ENCODE measurements around the gene THAP6.
A peak's percentile ranks its signal among the peaks of the same experiment; 100 is the strongest.
"Not testable (repeated sequence)": the region's sequence is repeated elsewhere in the genome, so short reads cannot be mapped to it uniquely, and the experiment has no call there.

THAP6 gene

GRCh38 chr4:75514131-75514948 lies at the start of gene THAP6, which contains the start of gene RCHY1:
Gene THAP6 (plus strand): TSS chr4:75514473. CDS start chr4:75515453, 980 bp downstream.
Gene RCHY1 (minus strand): TSS chr4:75514403. CDS start chr4:75514286, 117 bp downstream.
- peak; percentile 91 to 92 for DNase-seq

GRCh38 chr4:75469896-75470295 lies 44.4 kb upstream of the THAP6 start:
- DNase-seq: no peak

- DNase-seq: no peak
Measured at GRCh38 chr4:75470738-75471137, 43.5 kb upstream of the THAP6 start.

- no peak for DNase-seq
Measured at GRCh38 chr4:75477201-75477600, 37.1 kb upstream of the THAP6 start.

- DNase-seq: no peak
Measured at GRCh38 chr4:75484190-75484589, 30.1 kb upstream of the THAP6 start.

- no peak for DNase-seq
Measured at GRCh38 chr4:75490155-75490554, 24.1 kb upstream of the THAP6 start.

- DNase-seq: no peak
Measured at GRCh38 chr4:75494563-75494962, 19.7 kb upstream of the THAP6 start.

GRCh38 chr4:75495476-75495875 lies 18.8 kb upstream of the THAP6 start:
- DNase-seq: no peak

- DNase-seq: no peak
Measured at GRCh38 chr4:75496406-75496805, 17.9 kb upstream of the THAP6 start.

- no peak for DNase-seq
Measured at GRCh38 chr4:75497133-75497532, 17.1 kb upstream of the THAP6 start.

- DNase-seq: no peak
Measured at GRCh38 chr4:75498041-75498440, 16.2 kb upstream of the THAP6 start.

GRCh38 chr4:75499900-75500299 lies 14.4 kb upstream of the THAP6 start:
- DNase-seq: no peak

GRCh38 chr4:75502671-75503070 lies 11.6 kb upstream of the THAP6 start:
- no peak for DNase-seq

- DNase-seq: no peak
Measured at GRCh38 chr4:75505630-75506029, 8.6 kb upstream of the THAP6 start.

GRCh38 chr4:75509592-75509991 lies 4.7 kb upstream of the THAP6 start:
- not testable (repeated sequence) for DNase-seq

- DNase-seq: no peak
Measured at GRCh38 chr4:75511841-75512240, 2.4 kb upstream of the THAP6 start.

- peak in 1 of 2 donors; percentile 26 for DNase-seq
Measured at GRCh38 chr4:75512386-75513211, 1.7 kb upstream of the THAP6 start.

GRCh38 chr4:75513526-75514130 lies 645 bp upstream of the THAP6 start:
- DNase-seq: no peak

GRCh38 chr4:75514949-75515612 lies 808 bp downstream of the THAP6 start:
- peak in 1 of 2 donors; percentile 58 for DNase-seq

- no peak for DNase-seq
Measured at GRCh38 chr4:75516144-75516543, 1.9 kb downstream of the THAP6 start.

GRCh38 chr4:75519452-75519851 lies 5.2 kb downstream of the THAP6 start:
- DNase-seq: not testable (repeated sequence)

- no peak for DNase-seq
Measured at GRCh38 chr4:75525086-75525485, 10.8 kb downstream of the THAP6 start.

GRCh38 chr4:75525910-75526309 lies 11.6 kb downstream of the THAP6 start:
- DNase-seq: no peak

Measured in CD4-positive, alpha-beta T cell treated with Interleukin-4 for 1 hour (primary cell).